ENCODE measurements around the gene PARVB. TPM values are rescaled to one million over a fixed set of nuclear protein-coding genes. Genes with fewer than 3 reads are reported as not detected.

The PARVB gene
- total and polyA plus RNA-seq, 2 of the 8 experiments (the other 6 are each of a cell fraction or from before 2014, with no cell fraction given): 14.5 to 18.6 TPM

- TF ChIP-seq, protein P1, sequence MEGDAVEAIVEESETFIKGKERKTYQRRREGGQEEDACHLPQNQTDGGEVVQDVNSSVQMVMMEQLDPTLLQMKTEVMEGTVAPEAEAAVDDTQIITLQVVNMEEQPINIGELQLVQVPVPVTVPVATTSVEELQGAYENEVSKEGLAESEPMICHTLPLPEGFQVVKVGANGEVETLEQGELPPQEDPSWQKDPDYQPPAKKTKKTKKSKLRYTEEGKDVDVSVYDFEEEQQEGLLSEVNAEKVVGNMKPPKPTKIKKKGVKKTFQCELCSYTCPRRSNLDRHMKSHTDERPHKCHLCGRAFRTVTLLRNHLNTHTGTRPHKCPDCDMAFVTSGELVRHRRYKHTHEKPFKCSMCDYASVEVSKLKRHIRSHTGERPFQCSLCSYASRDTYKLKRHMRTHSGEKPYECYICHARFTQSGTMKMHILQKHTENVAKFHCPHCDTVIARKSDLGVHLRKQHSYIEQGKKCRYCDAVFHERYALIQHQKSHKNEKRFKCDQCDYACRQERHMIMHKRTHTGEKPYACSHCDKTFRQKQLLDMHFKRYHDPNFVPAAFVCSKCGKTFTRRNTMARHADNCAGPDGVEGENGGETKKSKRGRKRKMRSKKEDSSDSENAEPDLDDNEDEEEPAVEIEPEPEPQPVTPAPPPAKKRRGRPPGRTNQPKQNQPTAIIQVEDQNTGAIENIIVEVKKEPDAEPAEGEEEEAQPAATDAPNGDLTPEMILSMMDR (IDR thresholded peaks at IDR 0.05; ENCODE audit: control extremely low read depth in 1 of 3, insufficient read depth in 1 of 3, low read depth in 1 of 3, low read length in 3 of 3): no peak
- TF ChIP-seq ASH2L (IDR thresholded peaks at IDR 0.05; ENCODE audit: low read length): no peak
- TF ChIP-seq E2F6 (IDR thresholded peaks at IDR 0.05): no peak
- no peak for TF ChIP-seq CEBPB (IDR thresholded peaks at IDR 0.05; ENCODE audit: low read depth, low read length)
Observed at GRCh38 chr22:44209343-44209742, 185.2 kb downstream of the PARVB start (continued).
